GM12878 (cell line): Measurements from ENCODE around the gene GDE1. TPM values are rescaled to one million over a fixed set of nuclear protein-coding genes. Genes with fewer than 3 reads are reported as not detected.

Source experiments
- ATAC-seq: fragments of 200-7000 bp; cut with Tn5 transposase; 3 replicates; pipeline ENCODE4 v1.9.1; 2020; ENCODE audit warnings: mild to moderate bottlenecking, moderate library complexity
- BruUV-seq: library from RNA; stranded (reverse); fragments of 400-500 nt; replicated peaks from 2 replicates; lab custom pipeline; 2021; lab: Mats Ljungman, UMichigan
- CTCF ChIA-PET: fragments of 300-600 bp; sonication (Branson Sonifier 250); formaldehyde crosslinking; extraction: SDS; loops from one replicate; lab custom pipeline; 2021; ENCODE audit warnings: inconsistent platforms; lab: Yijun Ruan, JAX
- POLR2A ChIA-PET: fragments of 350-600 bp; formaldehyde crosslinking; extraction: SDS; loops from one replicate; lab custom pipeline; 2021; ENCODE audit warnings: inconsistent platforms; lab: Charles Lee
- RAD21 ChIA-PET: fragments of 300-600 bp; sonication (Branson Sonifier 250); formaldehyde crosslinking; loops from one replicate; lab custom pipeline; 2023; ENCODE audit warnings: antibody characterized with exemption; ENCODE audit not compliant: unreplicated experiment; lab: Charles Lee
- SMC1A ChIA-PET: fragments of 300-600 bp; sonication (Branson Sonifier 250); formaldehyde crosslinking; loops from one replicate; lab custom pipeline; 2023; ENCODE audit not compliant: unreplicated experiment, uncharacterized antibody; lab: Charles Lee
- DNase-seq: peaks from one replicate; pipeline ENCODE4 v3.0.0-alpha.2; 2011; ENCODE audit warnings: low read depth, low spot score
- FAIRE-seq: peaks from 3 replicates; lab custom pipeline; 2011; peaks lifted over from hg19 to GRCh38; lab: Jason Lieb, UNC
- H2AFZ ChIP-seq: 2 replicates; pipeline ENCODE4 v1.6.0; 2011; ENCODE audit warnings: low read depth, low read length, control low read depth; ENCODE audit not compliant: control insufficient read depth
- H3K27ac ChIP-seq: 2 replicates; pipeline ENCODE4 v1.5.1; 2011; ENCODE audit warnings: control low read depth; ENCODE audit not compliant: control insufficient read depth, insufficient read depth
- H3K27me3 ChIP-seq, 2 experiments: replicated peaks in 1 of 2; 2 replicates each; pipeline versions ENCODE4 v1.6.0 to v1.6.1; 2011; ENCODE audit warnings: low read length in 1 of 2; ENCODE audit not compliant: control insufficient read depth in 2 of 2, insufficient read depth in 2 of 2
- H3K36me3 ChIP-seq, 2 experiments: 2 replicates each; pipeline ENCODE4 v1.5.1; 2011; ENCODE audit warnings: low read length in 1 of 2; ENCODE audit not compliant: control insufficient read depth in 2 of 2, insufficient read depth in 2 of 2
- H3K4me1 ChIP-seq: 2 replicates; pipeline ENCODE4 v1.6.1; 2011; ENCODE audit warnings: mild to moderate bottlenecking, low read length, moderate library complexity, mixed read lengths; ENCODE audit not compliant: control insufficient read depth, insufficient read depth
- H3K4me2 ChIP-seq: 2 replicates; pipeline ENCODE4 v1.6.0; 2011; ENCODE audit warnings: control low read depth; ENCODE audit not compliant: control insufficient read depth, insufficient read depth
- H3K4me3 ChIP-seq: fragments of 200-600 bp; sonication (generic); 2 replicates; pipeline ENCODE4 v1.5.1; 2016
- H3K79me2 ChIP-seq: 2 replicates; pipeline ENCODE4 v1.6.0; 2011; ENCODE audit warnings: low read length; ENCODE audit not compliant: control insufficient read depth, insufficient read depth
- H3K9ac ChIP-seq: 2 replicates; pipeline ENCODE4 v1.8.0; 2011; ENCODE audit warnings: low read length, control low read depth, mixed read lengths; ENCODE audit not compliant: control insufficient read depth, insufficient read depth
- H3K9me3 ChIP-seq: replicated peaks from 3 replicates; pipeline ENCODE4 v1.5.1; 2011; ENCODE audit warnings: mild to moderate bottlenecking, low read length; ENCODE audit not compliant: control insufficient read depth, insufficient read depth
- H4K20me1 ChIP-seq: 2 replicates; pipeline ENCODE4 v1.6.0; 2011; ENCODE audit not compliant: control insufficient read depth, insufficient read depth
- ASH2L ChIP-seq: fragments of 300-600, 200-600 bp; sonication (generic); IDR thresholded peaks from 2 replicates; pipeline ENCODE4 v1.6.1; 2017; ENCODE audit warnings: low read depth, mild to moderate bottlenecking, borderline replicate concordance
- CREM ChIP-seq: IDR thresholded peaks from 2 replicates; pipeline ENCODE4 v1.6.1; 2014; ENCODE audit warnings: antibody characterized with exemption, low read depth
- ESRRA ChIP-seq: IDR thresholded peaks from 2 replicates; pipeline ENCODE4 v1.6.1; 2012; ENCODE audit warnings: mild to moderate bottlenecking, low read length, improper control_type of control experiment
- HCFC1 ChIP-seq: fragments of 150-350 bp; IDR thresholded peaks from 2 replicates; pipeline ENCODE4 v1.6.1; 2014; ENCODE audit warnings: low read length
- NR2F1 ChIP-seq: fragments of 450-650 bp; conservative IDR thresholded peaks from 2 replicates; pipeline ENCODE4 v1.6.1; 2017; ENCODE audit warnings: mild to moderate bottlenecking
- PBX3 ChIP-seq: IDR thresholded peaks from 2 replicates; pipeline ENCODE4 v1.6.1; 2011; ENCODE audit warnings: mild to moderate bottlenecking, low read depth, low read length, moderate library complexity; ENCODE audit not compliant: insufficient replicate concordance
- PML ChIP-seq: IDR thresholded peaks from 2 replicates; pipeline ENCODE4 v1.6.1; 2012; ENCODE audit warnings: low read length, inconsistent platforms
- RAD51 ChIP-seq: fragments of 450-650 bp; IDR thresholded peaks from 2 replicates; pipeline ENCODE4 v1.6.1; 2016; ENCODE audit warnings: moderate library complexity, mild to moderate bottlenecking, inconsistent platforms
- YY1 ChIP-seq: IDR thresholded peaks from 2 replicates; pipeline ENCODE4 v1.6.1; 2011; ENCODE audit warnings: low read depth, mild to moderate bottlenecking, low read length
- ZNF274 ChIP-seq: IDR thresholded peaks from one replicate; pipeline ENCODE4 v1.8.0; 2011; ENCODE audit not compliant: insufficient read length, insufficient read depth
- ZNF622 ChIP-seq: fragments of 450-650 bp; IDR thresholded peaks from 2 replicates; pipeline ENCODE4 v1.6.1; 2017; ENCODE audit warnings: mild to moderate bottlenecking, inconsistent platforms
- WGBS: methylation state at CpG from one replicate; pipeline ENCODE4 v1.1.6; 2016; ENCODE audit warnings: low lambda C conversion rate; ENCODE audit not compliant: insufficient replicate concordance, insufficient coverage; ENCODE audit errors: missing lambda C conversion rate; 5-methylcytosine and 5-hydroxymethylcytosine counted together
- in situ Hi-C: fragments of 300-500 bp; cut with MboI; formaldehyde crosslinking; loops from 9 replicates; pipeline ENCODE4 v1.14.3; 2018; ENCODE audit warnings: mixed read lengths
- intact Hi-C: fragments of 100-400 bp; cut with micrococcal nuclease; formaldehyde crosslinking; loops from one replicate; pipeline ENCODE4 v1.14.2; 2022; ENCODE audit not compliant: unreplicated experiment
- polyA plus RNA-seq, 11 experiments: library from polyadenylated mRNA; depleted of rRNA in 4 of 11; unstranded in 6 of 11; stranded (reverse) in 5 of 11; fragments of >200 nt; fragmentation: Nextera tagmentation in 4 of 11; fragmentation: Illumina TruSeq in 1 of 11; extraction: Ambion mirVana in 4 of 11; extraction: Trizol in 1 of 11; gene quantifications; 1 replicate in 1 of 11; 2 replicates in 10 of 11; pipeline versions ENCODE4 v1.2.1 to v1.2.3, GENCODE V29; 2011 to 2016; ENCODE audit warnings: inconsistent platforms in 2 of 11, missing spikeins in 2 of 11, low read depth in 1 of 11
- total RNA-seq, 4 experiments: library from RNA; depleted of rRNA in 3 of 4; stranded (reverse); fragments of >200 nt in 3 of 4; fragmentation: Illumina TruSeq in 1 of 4; extraction: Trizol in 1 of 4; gene quantifications; 2 replicates each; pipeline versions ENCODE4 v1.2.1 to v1.2.3, GENCODE V29; 2013 to 2021

Gene GDE1
- total and polyA plus RNA-seq, 10 of the 15 experiments (the other 5 are each of a cell fraction or from before 2014, with no cell fraction given): 14.8 to 31.8 (median 21.0) TPM

GRCh38 chr16:19528666-19529065 lies 6.8 kb upstream of the GDE1 start:
- H2AFZ ChIP-seq: no peak overlapping the region
- H3K27me3 ChIP-seq: no peaks in the 10 kb centered on the region
- no peak for ATAC-seq
- ChIA-PET SMC1A (interaction anchor here (1.5 to 2.2 kb wide), 2 partner anchors 9 to 27 kb away, joined by 3 to 12 read pairs; partner anchors contain the start of gene VPS35L), POLR2A (interaction anchor here (1.0 kb wide), 1 partner anchor 26 kb away, joined by 3 read pairs; no protein-coding TSS in a partner anchor), CTCF (interaction anchor here (3.2 kb wide), 1 partner anchor 27 kb away, joined by 8 read pairs; the partner anchor contains the start of gene VPS35L), RAD21 (no interaction called here)
- peaks cover 38% of the 10 kb centered on the region for H3K79me2 ChIP-seq
- H3K9me3 ChIP-seq: no peaks in the 10 kb centered on the region
- no TSS peak for BruUV-seq
- 100% methylated on average over 3 of the region's 3 CpGs for WGBS
- intact Hi-C loops: no loop called here
- H3K4me2 ChIP-seq: no peak overlapping the region
- in situ Hi-C loops: loop anchor here (10.0 kb wide), 1 partner anchor 734 kb away; the partner anchor contains the start of gene RPS15A
- no peak for DNase-seq
- TF ChIP-seq RAD51 (no peak), NR2F1 (no peak), PML (no peak), HCFC1 (no peak), ZNF622 (no peak), ESRRA (no peak), PBX3 (no peak), ASH2L (no peak), YY1 (no peak), CREM (no peak), ZNF274 (no peak)
- H3K4me1 ChIP-seq: no peaks in the 10 kb centered on the region
- no peaks in the 10 kb centered on the region; a peak in 2 of 4 replicates for H3K36me3 ChIP-seq
- H3K9ac ChIP-seq: no peak overlapping the region
- no peak overlapping the region for H3K27ac ChIP-seq
- FAIRE-seq: no peak
- H4K20me1 ChIP-seq: no peaks in the 10 kb centered on the region
- no peak overlapping the region for H3K4me3 ChIP-seq
